Body of pancreas (tissue), 4 donors: Measurements from ENCODE around the gene ROS1.

Experiments
- CTCF ChIP-seq, 7 experiments: fragments of 450-650 bp in 4 of 7; fragments of 200-600 bp in 3 of 7; sonication (generic) in 3 of 7; IDR thresholded peaks; one replicate each; pipeline ENCODE4 v1.5.1; 2016 to 2019; ENCODE audit warnings: antibody characterized with exemption in 7 of 7
- POLR2A ChIP-seq, 3 donors: fragments of 450-650 bp; IDR thresholded peaks; one replicate each; pipeline ENCODE4 v1.6.1; 2016; ENCODE audit warnings: antibody characterized with exemption in 3 of 3, mild to moderate bottlenecking in 2 of 3

GRCh38 chr6:117401799-117402198 lies 23.9 kb downstream of the ROS1 start:
- TF ChIP-seq CTCF (IDR thresholded peaks at IDR 0.05) (no peak), POLR2A (IDR thresholded peaks at IDR 0.05) (no peak)
